ENCODE data around the gene ZNF669.

The ZNF669 gene

DNA sequence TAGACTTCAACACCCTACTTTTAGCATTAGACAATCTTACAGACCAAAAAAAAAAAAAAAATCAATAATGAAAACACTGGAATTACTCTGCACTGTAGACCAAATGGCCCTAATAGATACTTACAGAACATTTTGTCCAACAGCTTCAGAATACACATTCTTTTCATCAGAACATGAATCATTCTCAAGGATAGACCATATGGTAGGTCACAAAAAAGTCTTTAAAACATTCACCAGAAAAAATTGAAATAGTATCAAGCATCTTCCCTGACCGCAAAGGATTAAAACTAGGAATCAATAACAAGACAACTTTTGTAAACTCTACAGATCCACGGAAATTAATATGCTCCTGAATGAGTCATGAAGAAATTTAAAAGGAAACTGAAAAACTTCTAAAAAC is 48.1 kb downstream of the ZNF669 start:
- no peak for DNase-seq (ENCODE audit: low read depth)
- H3K4me3 ChIP-seq (ENCODE audit: low read depth, low read length): no peak overlapping the region
- no peak for TF ChIP-seq MYC (IDR thresholded peaks at IDR 0.05; ENCODE audit: low read depth, low read length)
- TF ChIP-seq, protein P1, sequence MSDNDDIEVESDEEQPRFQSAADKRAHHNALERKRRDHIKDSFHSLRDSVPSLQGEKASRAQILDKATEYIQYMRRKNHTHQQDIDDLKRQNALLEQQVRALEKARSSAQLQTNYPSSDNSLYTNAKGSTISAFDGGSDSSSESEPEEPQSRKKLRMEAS (IDR thresholded peaks at IDR 0.05; ENCODE audit: low read depth, low read length): no peak
- no peak for TF ChIP-seq POLR2A (IDR thresholded peaks at IDR 0.05; ENCODE audit: extremely low read depth, insufficient read length)
- TF ChIP-seq, protein P2, sequence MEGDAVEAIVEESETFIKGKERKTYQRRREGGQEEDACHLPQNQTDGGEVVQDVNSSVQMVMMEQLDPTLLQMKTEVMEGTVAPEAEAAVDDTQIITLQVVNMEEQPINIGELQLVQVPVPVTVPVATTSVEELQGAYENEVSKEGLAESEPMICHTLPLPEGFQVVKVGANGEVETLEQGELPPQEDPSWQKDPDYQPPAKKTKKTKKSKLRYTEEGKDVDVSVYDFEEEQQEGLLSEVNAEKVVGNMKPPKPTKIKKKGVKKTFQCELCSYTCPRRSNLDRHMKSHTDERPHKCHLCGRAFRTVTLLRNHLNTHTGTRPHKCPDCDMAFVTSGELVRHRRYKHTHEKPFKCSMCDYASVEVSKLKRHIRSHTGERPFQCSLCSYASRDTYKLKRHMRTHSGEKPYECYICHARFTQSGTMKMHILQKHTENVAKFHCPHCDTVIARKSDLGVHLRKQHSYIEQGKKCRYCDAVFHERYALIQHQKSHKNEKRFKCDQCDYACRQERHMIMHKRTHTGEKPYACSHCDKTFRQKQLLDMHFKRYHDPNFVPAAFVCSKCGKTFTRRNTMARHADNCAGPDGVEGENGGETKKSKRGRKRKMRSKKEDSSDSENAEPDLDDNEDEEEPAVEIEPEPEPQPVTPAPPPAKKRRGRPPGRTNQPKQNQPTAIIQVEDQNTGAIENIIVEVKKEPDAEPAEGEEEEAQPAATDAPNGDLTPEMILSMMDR (IDR thresholded peaks at IDR 0.05; ENCODE audit: low read depth, low read length): no peak

DNA sequence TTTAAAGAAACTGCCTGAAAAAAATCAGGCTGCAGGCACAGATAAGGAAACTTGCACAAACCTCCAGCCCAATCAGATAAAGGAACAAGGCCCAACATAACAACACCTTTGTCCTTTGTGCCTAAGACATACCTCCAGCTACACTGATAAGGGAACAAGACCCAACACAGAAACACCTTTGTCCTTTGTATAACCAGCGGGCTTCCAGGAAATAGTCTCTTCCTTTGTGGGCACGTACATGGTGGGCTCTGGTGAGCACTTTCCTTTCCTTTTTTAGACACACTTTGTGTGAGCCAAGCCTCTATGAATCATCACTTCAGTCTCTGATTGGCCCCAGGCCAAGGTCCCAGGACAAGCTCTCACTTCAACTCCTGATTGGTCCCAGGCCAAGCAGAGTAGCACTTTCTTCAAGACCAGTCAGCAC is 49.2 kb downstream of the ZNF669 start:
- DNase-seq (ENCODE audit: low read depth): no peak
- TF ChIP-seq POLR2A (IDR thresholded peaks at IDR 0.05; ENCODE audit: extremely low read depth, insufficient read length) (no peak), MYC (IDR thresholded peaks at IDR 0.05; ENCODE audit: low read depth, low read length) (no peak)
- TF ChIP-seq, protein P2 (IDR thresholded peaks at IDR 0.05; ENCODE audit: low read depth, low read length): no peak
- TF ChIP-seq, protein P1 (IDR thresholded peaks at IDR 0.05; ENCODE audit: low read depth, low read length): no peak
- no peak overlapping the region for H3K4me3 ChIP-seq (ENCODE audit: low read depth, low read length)
